ENCODE results near the gene EIF5.

DNA sequence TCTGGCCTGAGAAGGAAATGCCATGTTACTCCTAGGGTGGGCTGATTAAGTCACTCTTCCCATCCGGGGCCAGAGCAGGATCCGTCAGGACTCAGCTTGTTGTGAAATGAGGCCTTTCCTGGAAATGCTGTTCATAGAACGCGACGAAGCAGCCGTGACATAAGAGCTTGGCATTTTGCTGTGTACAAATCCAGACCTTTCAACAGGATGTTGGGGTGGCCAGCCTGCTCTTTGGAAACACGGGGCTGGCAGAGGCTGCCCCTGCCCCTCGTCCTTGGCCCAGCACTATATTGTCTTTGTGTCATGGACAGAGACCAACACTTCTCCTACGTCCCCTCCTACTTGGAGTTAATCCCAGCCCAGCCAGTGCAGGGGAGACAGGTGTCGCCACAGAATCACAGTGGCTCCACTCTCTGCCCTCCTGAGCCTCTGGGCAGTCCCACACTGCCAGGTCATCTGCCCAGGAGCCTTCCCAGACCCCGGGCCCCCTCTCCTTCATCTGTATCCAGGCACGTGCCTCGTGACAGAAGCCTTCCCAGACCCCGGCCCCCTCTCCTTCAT lies 18.6 kb upstream of the EIF5 start:
- TF ChIP-seq EP300 (IDR thresholded peaks at IDR 0.05), result no peak
- no peak for TF ChIP-seq POLR2A (IDR thresholded peaks at IDR 0.05; ENCODE audit: low read depth)
